Measurements from ENCODE around the gene NXPH4.

NXPH4 gene

GRCh38 chr12:57216014-57216911, at the start of gene NXPH4:
Gene NXPH4, plus strand, starts transcription at chr12:57216794. Its CDS starts 176 bp downstream, at chr12:57216970.
- DNase-seq = no peak

GRCh38 chr12:57166971-57167371, 49.6 kb upstream of the NXPH4 start:
- peak; percentile 68 for DNase-seq

GRCh38 chr12:57168058-57168457, 48.5 kb upstream of the NXPH4 start:
- no peak for DNase-seq

GRCh38 chr12:57169046-57169795, 47.4 kb upstream of the NXPH4 start:
- DNase-seq = no peak

GRCh38 chr12:57169969-57170368, 46.6 kb upstream of the NXPH4 start:
- DNase-seq = no peak

- DNase-seq = no peak
These were observed 46.2 kb upstream of the NXPH4 start for GRCh38 chr12:57170408-57170807.

- DNase-seq = no peak
These were observed 45.7 kb upstream of the NXPH4 start for GRCh38 chr12:57170927-57171326.

GRCh38 chr12:57171668-57172067, 44.9 kb upstream of the NXPH4 start:
- peak; percentile 77 for DNase-seq

GRCh38 chr12:57173089-57173488, 43.5 kb upstream of the NXPH4 start:
- no peak for DNase-seq

GRCh38 chr12:57173683-57174082, 42.9 kb upstream of the NXPH4 start:
- DNase-seq = no peak

- peak; percentile 61 for DNase-seq
These were observed 41.0 kb upstream of the NXPH4 start for GRCh38 chr12:57175428-57176138.

GRCh38 chr12:57176139-57176477, 40.5 kb upstream of the NXPH4 start:
- no peak for DNase-seq

GRCh38 chr12:57176846-57177245, 39.7 kb upstream of the NXPH4 start:
- DNase-seq = no peak

- no peak for DNase-seq
These were observed 39.2 kb upstream of the NXPH4 start for GRCh38 chr12:57177354-57177753.

- no peak for DNase-seq
These were observed 38.4 kb upstream of the NXPH4 start for GRCh38 chr12:57178213-57178612.

GRCh38 chr12:57179331-57180086, 37.1 kb upstream of the NXPH4 start:
- no peak for DNase-seq

GRCh38 chr12:57180321-57180989, 36.1 kb upstream of the NXPH4 start:
- no peak for DNase-seq

- no peak for DNase-seq
These were observed 35.5 kb upstream of the NXPH4 start for GRCh38 chr12:57181072-57181471.

GRCh38 chr12:57181561-57182155, 34.9 kb upstream of the NXPH4 start:
- peak; percentile 71 for DNase-seq

GRCh38 chr12:57182918-57183575, 33.5 kb upstream of the NXPH4 start:
- peak; percentile 64 for DNase-seq
